DLD1 (cell line): Measurements from ENCODE around the gene RBBP8NL.

Source experiments
- in situ Hi-C: cut with HindIII; loops from 2 replicates; pipeline ENCODE4 v1.10.0; 2017; ENCODE audit warnings: low sequenced_read_pairs

The RBBP8NL gene

DNA sequence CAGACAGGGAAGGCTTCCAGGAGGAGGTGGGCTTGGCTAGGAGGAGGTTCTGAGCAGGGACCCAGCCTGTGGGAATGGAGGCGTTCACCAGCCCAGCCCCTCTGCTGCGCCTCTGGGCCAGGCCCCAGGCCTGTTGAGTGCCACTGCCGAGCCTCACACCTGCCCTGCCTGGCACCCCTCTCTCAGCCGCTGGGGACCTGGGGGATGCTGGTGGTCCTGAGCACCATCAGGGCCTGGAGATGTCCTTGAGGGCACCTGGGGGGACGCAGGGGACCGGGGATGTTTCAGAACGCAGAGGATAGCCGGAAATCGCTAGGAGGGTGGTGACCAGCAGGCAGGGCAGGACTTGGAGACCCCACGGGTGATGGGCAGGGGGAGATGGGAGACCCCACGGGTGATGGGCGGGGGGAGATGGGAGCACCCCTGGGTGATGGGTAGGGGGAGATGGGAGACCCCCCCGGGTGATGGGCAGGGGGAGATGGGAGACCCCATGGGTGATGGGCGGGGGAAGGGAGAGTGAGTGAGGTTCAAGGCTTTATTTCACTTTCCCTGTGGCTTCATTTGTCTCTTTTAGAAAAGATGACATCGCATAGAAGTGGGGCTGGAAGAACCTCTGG lies 35.7 kb upstream of the RBBP8NL start:
- in situ Hi-C loops: no loop called here

DNA sequence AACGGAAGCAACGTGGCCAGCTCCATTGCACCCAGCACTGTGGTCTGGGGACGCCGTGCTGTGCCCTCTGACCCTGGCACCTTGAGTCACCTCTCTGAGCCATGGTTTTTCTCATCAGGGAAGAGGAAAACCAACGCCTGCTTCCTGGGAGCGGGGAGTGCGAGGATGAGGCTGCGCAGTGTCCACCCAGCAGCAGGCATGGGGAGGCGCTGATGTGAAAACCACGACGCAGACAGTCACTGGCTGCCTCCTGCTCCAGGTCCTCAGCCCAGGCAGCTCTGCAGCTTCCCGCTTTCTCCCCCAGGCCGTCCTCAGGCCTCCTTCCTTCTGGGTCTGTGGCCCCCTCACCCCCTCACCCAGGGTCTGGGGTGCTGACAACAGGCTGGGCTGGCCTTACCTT lies 34.5 kb upstream of the RBBP8NL start:
- in situ Hi-C loops: no loop called here

DNA sequence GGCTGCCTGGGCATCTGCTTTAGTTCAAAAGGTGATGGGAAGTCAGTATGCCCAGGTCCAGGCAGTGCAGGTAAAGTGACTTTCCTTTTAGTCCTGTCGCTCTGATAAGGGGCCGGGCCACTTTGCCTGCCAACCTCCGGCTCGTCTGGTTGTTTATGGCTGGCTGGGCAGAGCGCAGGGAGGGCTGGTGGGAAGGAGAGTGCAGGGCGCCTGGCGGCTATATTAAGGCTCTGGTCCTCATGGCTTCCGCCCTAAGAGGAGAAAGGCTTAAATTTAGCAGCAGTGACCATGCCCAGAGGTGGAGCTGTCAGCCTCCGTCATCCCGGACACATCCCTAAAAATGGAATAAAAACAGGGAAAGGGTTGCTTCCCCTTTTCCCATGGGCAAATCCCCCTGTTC lies 33.8 kb upstream of the RBBP8NL start:
- in situ Hi-C loops: no loop called here

DNA sequence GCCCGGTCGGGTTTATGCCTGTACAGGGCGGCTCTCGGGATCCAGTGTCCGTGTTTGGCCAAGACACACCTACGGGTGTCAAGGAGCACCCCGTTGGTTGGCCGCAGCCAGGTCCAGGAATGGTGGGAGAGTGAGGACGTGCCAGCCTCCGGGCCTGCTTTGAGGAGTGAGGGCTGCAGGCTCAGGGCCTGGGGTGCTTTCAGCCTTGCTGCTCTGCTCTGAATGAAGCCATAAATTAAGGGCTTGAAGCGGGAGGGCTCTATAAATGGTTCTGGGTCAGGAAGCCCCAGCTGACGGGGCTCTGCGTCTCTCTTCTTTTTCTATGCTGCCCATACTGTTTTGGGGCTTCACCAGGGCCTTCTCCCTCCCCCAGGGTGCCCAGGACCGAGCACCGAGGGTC lies 33.3 kb upstream of the RBBP8NL start:
- in situ Hi-C loops: no loop called here

DNA sequence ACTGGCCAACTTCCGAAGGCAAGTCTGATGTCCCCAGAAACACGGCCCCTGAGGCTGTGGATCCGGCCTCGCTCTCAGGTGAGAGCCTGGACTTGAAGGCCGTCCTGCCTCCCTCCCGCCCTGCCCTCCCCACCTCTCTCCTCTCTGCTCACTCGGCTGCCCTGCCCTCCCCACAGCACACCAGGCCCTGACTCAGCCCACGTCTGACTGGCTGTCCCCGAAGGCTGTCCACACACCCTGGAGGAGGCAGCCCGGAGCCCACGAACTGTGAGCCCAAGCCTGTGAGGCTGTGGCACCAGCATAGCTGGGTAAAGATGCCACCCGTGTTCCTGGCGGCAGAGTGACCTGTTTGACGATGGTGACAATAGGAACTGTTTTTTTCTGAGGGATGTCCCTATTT lies 32.1 kb upstream of the RBBP8NL start:
- in situ Hi-C loops: no loop called here

DNA sequence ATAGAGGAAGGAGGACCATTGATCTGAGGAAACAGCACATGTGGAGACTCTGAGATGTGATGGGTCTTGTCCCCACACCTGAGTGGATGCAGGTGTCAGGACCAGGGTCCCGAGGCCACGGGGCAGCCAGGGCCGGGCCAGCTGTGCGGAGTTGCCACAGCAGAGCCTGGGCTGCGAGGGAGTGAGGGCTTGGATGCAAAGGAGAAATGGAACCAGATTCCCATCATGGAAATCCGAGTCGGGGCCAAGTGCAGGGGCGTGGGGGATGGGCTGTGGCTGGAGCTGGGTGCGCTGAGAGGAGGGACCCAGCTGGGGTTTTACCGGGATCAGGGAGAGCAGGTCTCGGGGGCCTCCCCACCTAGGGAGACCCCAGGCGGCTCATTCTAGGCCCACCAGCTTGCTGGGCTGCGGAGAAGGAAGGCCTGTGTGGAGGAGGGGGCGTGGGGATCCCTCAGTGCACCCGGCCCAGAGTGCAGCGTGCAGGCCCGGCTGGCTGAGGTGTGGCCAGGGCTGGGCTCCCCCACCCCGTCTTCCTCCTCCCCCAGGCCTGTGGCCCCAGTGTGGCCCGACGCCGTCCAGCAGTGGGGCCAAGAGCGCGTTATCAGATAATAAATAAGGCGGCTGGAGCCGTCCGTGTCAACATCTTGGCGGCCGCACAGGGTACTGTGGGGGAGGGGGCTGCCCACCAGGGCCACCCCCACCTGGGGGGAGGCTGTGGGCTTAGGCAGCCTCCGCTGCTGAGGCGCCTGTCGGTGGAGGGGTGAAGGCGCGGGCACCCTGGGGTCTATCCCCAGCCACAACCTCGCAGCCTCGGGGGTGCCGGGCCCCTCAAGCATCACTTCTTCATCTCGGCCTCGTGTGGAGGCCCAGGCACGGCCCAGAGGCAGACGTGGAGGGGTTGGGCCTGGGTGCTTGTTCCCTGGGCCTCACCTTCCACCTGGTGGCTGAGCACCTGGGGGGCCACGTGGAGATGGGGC lies 31.2 kb upstream of the RBBP8NL start:
- in situ Hi-C loops: no loop called here

DNA sequence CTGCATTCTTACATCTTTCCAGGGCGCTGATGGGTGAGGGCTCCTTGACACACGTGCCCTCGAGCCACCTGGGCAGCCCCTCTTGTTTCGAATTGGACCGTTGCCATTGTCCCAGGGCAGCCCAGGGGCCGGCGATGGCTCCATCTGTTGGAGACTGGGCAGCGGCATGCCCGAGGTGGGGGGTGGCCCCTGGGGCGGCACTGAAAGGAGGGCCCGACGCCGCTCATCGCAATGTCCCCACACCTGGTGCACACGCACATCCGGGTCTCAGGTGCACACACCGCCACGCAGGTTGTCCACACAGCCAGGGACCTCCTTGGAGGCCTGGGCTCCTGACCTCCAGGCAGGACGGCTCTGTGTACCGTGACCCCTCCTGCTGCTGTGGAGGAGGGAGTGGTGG lies 30.5 kb upstream of the RBBP8NL start:
- in situ Hi-C loops: no loop called here

DNA sequence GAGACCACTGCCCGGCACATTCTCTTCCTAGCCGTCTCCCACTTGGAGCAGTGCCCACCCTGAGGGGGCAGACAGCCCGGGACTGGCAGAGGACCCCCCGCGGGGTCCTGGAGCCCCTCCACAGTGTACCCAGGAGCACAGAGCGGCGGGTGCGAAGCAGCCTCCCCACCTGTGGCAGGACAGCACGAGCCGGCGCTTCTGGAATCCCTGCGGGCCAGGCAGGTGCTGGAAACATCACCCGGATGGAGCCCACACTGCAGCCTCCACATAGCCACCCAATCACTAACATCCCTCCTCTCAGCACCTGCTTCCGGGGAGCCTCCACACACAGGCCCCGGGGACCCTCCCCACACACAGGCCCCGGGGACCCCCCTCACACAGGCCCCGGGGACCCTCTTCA lies 29.8 kb upstream of the RBBP8NL start:
- in situ Hi-C loops: no loop called here

DNA sequence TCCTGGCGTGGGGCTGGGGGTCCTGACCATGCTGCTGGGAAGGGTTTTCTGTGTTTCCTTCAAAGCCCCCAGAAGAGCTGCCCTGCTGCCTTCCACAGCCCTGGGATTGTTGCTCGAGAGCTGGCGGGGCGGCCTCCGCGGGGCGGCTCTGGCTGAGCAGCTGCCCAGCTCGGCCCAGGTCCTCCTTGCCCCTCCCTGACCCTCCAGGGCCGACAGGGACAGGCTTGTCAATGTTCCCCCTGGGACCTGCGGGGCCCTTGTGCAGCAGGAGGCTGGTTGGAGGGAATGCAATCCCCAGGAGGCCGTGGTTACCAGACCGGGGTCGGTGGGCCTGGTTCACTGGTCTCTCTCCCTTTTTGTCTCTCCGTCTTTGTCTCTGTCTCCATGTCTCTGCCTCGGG lies 28.6 kb upstream of the RBBP8NL start:
- in situ Hi-C loops: no loop called here

DNA sequence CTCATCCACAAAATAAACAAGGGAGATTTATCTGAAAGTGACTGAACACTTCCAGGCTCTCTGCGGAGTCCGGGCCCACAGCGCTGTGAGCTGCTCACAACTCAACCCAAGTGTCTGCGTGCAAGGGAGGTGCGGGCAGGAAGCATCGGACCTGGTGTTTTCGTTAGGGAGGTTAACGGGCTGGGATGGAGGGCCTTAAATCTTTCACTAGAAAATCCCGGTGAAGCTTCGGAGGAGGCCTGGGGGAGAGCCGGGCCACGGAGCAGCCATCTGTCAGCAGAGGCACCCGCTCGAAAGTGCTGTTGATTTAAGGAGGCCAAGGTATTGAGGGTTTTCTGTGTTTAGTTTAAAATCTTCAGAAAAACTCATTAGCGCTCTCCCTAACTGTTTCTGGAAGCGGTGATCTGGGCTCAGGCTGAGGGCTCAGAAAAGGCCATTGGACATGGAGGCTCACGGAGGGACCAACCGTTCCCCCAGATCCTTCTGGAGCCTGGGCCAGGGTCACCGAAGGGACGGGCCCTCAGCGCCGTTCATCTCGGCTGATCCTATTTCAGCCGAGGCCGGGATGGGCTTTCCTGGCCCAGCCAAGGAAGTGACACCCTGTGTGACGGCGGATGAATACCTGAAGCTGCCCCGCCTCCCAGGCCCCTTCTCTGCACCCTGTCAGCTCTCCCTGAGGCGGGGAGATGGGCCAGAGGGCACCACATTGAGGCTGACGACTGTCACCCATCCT lies 27.7 kb upstream of the RBBP8NL start:
- in situ Hi-C loops: no loop called here

DNA sequence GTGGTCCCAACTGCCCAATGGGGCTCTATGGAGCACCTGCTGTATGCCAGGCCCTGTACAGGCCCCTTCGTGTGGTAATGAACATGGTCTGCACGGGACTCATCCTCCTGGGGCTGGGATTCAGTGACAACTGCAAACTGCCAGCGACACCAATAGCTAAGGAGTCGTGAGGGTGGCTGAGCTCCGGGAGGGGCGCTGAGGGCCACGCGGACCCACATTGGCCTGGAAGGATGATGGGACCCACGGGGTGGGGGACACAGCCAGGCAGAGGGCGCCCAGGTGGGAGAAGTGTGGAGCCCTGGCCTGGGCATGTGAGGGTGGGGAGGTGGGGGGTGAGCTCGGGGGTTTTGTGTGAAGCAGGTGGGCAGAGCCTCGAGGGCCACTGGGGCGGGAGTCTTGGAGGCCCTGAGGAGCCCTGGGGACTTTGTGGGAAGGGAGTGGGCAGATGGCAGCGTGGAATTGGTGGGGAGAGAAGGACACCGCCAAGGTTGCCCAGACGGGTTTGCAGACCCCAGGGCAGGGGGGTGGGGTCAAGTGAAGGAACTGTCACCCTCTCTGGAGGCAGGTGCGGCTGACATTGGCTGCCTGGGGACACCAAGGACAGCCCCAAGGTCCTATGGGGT lies 26.0 kb upstream of the RBBP8NL start:
- in situ Hi-C loops: no loop called here

DNA sequence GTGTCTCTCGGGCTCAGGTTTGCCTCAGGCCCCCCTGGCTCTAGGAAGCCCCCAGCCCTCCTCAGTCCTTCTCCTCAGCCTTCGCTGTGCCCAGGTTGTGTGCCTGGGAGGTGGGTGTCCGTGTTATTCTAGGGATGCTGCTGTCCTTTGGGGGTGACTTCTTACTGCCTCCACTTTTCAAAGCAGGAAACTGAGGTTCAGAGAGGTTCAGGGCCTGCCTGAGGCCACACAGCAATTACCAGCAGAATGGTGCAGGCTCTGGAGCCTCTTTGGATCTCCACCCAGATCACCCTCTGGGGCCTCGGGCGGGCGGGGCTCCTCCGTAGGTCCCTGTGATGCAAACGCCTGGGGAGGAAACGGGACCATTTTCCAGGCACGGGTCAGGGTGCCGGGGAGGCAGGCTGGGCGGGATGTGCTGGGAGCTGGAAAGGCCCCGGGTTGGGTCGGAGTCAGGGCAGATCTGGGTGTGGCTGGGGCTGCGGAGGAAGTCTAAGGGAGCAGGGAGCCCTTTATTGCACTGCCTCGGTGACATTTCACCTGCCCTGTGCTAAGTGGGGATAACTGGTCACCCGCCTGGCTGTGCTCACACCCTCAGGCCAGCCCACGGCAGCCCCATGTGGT lies 25.2 kb upstream of the RBBP8NL start:
- in situ Hi-C loops: no loop called here

DNA sequence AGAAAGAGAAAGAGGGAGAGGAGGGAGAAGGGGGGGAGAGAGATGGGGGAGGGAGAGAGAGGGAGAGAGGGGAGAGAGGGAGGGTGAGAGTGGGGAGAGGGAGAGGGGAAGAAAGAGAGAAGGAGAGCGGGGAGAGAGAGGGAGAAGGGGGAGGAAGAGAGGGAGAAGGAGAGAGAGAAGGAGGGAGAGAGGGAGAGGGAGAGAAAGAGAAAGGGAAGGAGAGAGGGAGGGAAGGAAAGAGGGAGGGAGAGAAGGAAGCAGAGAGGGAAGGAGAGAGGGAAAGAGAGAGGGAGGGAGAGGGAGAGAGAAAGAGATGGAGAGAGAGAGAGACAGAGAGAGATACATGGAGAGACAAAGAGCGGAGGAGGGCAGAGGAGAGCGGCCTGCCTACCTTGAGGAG lies 24.6 kb upstream of the RBBP8NL start:
- in situ Hi-C loops: no loop called here

DNA sequence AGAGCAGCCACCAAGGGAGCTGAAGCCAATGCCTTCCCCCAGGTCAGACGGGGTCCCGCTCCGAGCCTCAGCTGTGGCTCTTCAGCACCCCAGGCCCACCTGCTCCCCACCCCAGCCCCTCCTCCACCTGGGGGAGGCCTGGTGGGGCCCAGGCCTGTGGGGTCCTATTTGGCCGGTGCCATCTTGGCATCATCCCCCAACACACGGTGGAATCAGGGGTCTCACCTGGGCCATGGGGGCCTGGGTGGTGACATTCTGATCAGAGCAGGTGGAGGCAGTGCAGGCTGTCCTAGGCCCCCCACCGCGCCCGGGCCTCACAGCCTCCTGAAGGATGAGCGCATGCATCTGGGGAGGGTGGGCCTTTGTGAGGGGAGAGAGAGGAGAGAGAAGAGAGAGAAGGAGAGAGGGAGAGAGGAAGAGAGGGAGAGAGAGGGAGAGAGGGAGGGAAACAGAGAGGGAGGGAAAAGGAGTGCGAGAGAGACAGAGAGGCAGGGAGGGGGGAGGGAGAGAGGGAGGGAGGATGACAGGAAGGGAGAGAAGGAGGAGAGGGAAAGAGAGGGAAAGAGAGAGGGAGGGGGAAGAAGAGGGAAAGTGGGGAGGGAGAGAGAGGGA lies 23.9 kb upstream of the RBBP8NL start:
- in situ Hi-C loops: no loop called here

DNA sequence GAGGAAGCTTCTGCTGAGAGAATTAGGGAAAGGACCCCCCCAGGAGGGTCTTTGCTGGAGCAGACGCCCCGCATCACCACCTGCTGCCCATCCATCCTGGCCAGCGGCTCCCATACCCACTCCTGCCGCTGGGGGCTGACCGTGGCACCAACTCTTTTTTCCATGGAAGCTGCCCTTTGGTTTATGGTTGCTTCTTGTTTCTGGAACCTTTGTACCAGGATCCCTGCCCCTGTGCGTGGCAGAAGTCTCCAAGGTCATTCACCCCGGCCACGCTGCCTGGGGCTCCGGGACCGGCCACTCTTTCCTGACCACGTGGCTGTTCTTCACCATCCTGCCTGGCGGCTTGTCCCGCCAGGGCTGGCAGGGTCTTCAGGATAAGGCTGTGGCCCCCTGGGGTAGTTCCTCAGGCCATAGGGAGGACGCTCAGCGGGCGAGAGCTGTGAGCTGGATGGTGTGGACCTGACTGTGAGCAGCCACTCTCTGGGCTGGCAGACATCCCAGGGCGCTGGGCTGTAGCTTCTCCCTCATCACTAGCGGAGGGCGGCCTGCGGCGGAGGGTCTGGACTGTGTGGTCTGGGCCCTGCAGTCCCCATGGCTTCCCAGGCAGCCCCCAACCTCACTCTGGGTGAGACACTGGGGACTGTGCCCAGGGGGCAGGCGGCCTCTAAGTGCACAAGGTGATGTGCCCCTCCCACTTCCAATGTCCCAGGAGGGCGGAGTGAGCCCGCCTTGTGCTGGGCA lies 22.8 kb upstream of the RBBP8NL start:
- in situ Hi-C loops: no loop called here

DNA sequence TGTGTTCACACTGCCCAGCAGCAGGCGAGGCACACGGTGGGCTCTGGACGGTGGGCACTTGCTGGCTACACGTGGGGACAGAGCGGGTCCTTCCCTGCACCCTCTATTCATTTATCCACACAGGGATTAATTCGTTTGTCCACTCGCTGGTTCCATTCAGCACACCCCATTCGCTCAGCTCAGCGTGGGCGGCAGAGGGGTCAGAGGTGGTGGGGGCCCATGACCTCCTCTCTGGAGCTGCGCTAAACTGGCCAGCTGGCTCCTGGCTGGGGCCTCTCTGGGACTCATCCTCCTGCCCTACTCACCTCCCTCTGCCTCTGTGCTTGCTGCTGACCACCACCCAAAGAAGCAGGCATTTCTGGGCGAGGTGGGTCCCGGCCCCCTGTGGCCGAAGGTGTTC lies 21.4 kb upstream of the RBBP8NL start:
- in situ Hi-C loops: no loop called here

DNA sequence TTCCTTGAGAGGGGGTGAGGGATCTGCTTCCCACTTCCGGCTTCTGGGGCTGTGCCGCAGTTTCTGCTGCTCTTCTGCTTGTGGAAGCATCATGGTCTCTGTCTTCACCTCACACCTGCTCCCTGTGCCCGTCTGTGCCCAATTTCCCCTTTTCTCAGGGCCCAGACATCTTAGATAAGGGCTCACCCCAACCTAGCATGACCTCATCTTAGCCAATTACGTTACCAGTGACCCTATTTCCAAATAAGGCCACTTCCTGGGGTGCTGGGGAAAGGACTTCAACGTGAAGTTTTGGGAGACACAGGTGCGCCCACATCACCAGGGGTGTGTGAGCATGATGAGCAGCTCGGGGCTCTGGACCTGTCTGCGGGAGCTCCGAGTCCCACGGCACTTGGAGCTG lies 20.7 kb upstream of the RBBP8NL start:
- in situ Hi-C loops: no loop called here

DNA sequence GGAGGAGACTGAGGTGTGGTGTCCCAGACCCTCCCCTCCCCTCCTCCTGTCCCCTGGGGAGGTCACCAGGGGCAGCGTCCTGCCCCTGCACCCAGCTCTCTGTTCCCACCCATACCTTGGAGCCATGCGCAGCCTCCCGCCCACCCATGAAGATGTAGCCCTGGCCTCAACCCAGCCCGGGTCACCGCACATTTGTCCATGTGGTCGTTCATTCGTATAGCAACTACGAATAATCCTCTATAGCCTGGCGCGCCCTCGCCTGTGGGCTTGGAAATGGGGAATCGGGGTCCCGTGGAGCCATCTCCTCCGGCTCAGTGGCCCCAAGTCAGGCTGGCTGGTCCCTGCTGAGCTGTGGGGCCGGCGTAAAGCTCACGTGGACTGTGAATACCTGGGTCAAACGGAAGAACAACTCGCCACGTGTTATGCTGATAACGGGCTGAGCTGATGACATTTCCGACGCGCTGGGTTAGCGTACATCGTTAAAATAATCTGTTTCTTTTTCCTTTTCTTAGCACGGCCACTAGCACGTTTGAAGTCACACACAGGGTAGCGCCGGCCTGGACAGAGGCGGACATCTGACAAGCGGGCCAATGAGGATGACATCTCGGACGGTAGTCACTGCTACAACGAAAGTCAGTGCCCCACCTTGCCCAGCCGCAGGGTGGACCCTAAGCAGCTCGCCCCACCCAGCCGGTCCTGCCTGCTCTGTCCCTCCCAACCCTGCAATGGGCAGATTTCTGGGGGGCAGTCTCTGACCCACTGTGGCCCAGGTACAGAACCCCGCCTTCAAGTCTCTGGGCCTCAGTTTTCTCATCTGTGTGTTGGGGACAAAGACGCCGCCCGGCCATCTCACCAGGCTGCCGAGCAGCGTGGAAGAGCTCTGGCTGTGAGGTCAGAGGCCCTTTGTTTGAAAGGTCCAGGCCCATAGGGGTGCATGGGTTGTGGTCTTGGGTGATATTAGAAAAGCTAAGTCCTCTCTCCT lies 19.8 kb upstream of the RBBP8NL start:
- in situ Hi-C loops: no loop called here

DNA sequence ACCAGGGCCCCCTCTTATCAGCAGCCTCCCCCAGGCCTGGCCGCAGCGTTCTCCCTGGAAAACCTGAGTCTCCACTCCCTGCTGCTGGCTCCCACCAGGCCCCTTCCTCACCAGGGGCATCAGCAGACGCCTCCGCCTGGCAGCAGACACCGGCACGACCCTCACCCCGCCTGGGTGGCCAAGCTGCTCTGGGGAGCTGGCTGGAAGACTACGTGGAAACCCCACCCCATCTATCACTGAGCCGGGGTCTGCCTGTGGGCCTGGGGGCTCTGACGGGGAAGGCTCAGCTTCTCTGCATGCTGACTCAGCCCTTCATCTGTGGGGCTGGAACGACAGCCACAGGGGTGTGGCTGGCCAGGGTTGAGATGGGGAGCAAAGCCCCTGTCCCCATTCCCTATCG lies 19.1 kb upstream of the RBBP8NL start:
- in situ Hi-C loops: no loop called here
